Adrenal gland (tissue), 12 donors: ENCODE data around the gene ZFP92. TPM values are rescaled to one million over a fixed set of nuclear protein-coding genes. Genes with fewer than 3 reads are reported as not detected.

Experiments
- DNase-seq, 7 donors: peaks; one replicate each; pipeline ENCODE4 v3.0.0-alpha.2; 2019 to 2020
- H3K27ac ChIP-seq, 5 donors: fragments of 200-600 bp; sonication (generic) in 4 of 5; 1 replicate in 3 of 5; 2 replicates in 2 of 5; pipeline versions ENCODE4 v1.5.1 to v1.8.0; 2016 to 2020; ENCODE audit warnings: mild to moderate bottlenecking in 1 of 5
- H3K27me3 ChIP-seq: fragments of 200-600 bp; 2 replicates; pipeline ENCODE4 v1.8.0; 2021
- H3K36me3 ChIP-seq, 2 donors: fragments of 200-600 bp; replicated peaks in 1 of 2; 1 replicate in 1 of 2; 2 replicates in 1 of 2; pipeline versions ENCODE4 v1.5.1 to v1.8.0; 2018 to 2022
- H3K4me1 ChIP-seq, 2 donors: fragments of 200-600 bp; replicated peaks in 1 of 2; 1 replicate in 1 of 2; 2 replicates in 1 of 2; pipeline versions ENCODE4 v1.5.1 to v1.8.0; 2018 to 2021
- H3K4me3 ChIP-seq, 4 donors: fragments of 200-600 bp; sonication (generic) in 3 of 4; one replicate each; pipeline ENCODE4 v1.5.1; 2016 to 2018
- H3K9me3 ChIP-seq, 3 donors: fragments of 200-600 bp; sonication (generic) in 1 of 3; replicated peaks in 1 of 3; 1 replicate in 2 of 3; 2 replicates in 1 of 3; pipeline versions ENCODE4 v1.5.1 to v1.8.0; 2016 to 2021
- POLR2A ChIP-seq, 2 donors: fragments of 450-650 bp; IDR thresholded peaks; one replicate each; pipeline ENCODE4 v1.6.1; 2017; ENCODE audit warnings: antibody characterized with exemption in 2 of 2, mild to moderate bottlenecking in 2 of 2, moderate library complexity in 1 of 2
- WGBS, 4 donors: extraction: QIAGEN DNeasy Blood & Tissue Kit in 2 of 4; methylation state at CpG; one replicate each; pipeline versions ENCODE4 v1.1.5 to v1.1.7; 2013 to 2017; 5-methylcytosine and 5-hydroxymethylcytosine counted together
- intact Hi-C, 2 donors: fragments of 100-400 bp; cut with DNase I; formaldehyde crosslinking; loops; one replicate each; pipeline versions ENCODE4 v1.14.1 to v1.15.0; 2022 to 2023
- polyA plus RNA-seq, 3 donors: library from polyadenylated mRNA; stranded (reverse); fragments of 200-250 nt in 2 of 3; fragments of 350-450 nt in 1 of 3; fragmentation: Illumina TruSeq in 1 of 3; extraction: RNeasy Lipid Tissue Mini Kit (QIAGEN cat#74804) in 1 of 3; gene quantifications; one replicate each; pipeline ENCODE4 v1.2.3, GENCODE V29; 2013 to 2014
- total RNA-seq, 9 donors: library from RNA; depleted of rRNA in 4 of 9; stranded (reverse); fragments of >200 nt in 4 of 9; fragments of 120-200 nt in 1 of 9; fragmentation: NEBNext Ultra II Directional in 1 of 9; extraction: Animal tissue kit (Norgen Biotek cat#: 25700) in 1 of 9; gene quantifications; one replicate each; pipeline versions ENCODE4 v1.1.0 to v1.2.4, GENCODE V29; 2013 to 2023
- TF ChIP-seq, protein P1 (sequence below), 6 experiments: fragments of 450-650 bp in 4 of 6; fragments of 200-600 bp in 2 of 6; sonication (generic) in 1 of 6; IDR thresholded peaks; 1 replicate in 5 of 6; 2 replicates in 1 of 6; pipeline versions ENCODE4 v1.5.1 to v1.8.0; 2016 to 2021; ENCODE audit warnings: antibody characterized with exemption in 6 of 6, mild to moderate bottlenecking in 2 of 6, moderate library complexity in 1 of 6
- donor health status: healthy with polysubstance abuse.
- donor health status: Bipolar disorder and iron deficiency.
- donor health status: DM: yes; HTN: yes; CAD: no.
- donor health status: DM: no; HTN: no; CAD: no.
- donor health status: DM: no; HTN: no; CAD: no.
- donor health status: DM: yes; HTN: yes; CAD: no.

Gene ZFP92
- total and polyA plus RNA-seq, 12 donors = 0.71 to 7.5 (median 4.0) TPM

DNA sequence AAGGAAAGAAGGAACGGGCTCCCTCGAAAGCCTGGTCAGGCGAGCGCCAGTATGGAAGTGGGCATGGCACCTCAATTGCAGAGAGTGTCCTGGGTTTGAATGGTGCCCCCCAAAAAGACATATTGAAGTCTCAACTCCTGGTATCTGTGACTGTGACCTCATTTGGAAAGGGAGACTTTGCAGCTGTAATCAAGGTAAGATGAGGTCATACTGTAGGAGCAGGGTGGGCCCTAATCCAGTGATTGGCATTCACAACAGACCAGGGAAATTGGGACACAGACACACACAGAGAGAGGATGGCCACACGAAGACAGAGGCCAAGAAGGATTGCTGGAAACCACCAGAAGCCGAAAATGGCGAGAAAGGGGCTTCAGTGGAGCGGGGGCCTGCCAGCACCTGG, 6.4 kb downstream of the ZFP92 start:
- intact Hi-C loops = no loop called here
- no peaks in the 10 kb centered on the region for H3K36me3 ChIP-seq
- H3K4me3 ChIP-seq = no peak overlapping the region
- H3K9me3 ChIP-seq = no peaks in the 10 kb centered on the region
- DNase-seq = no peak
- 83 to 97% (median 89%) methylated on average over 8 of the region's 8 CpGs for WGBS, 4 donors
- H3K27ac ChIP-seq = no peak overlapping the region
- TF ChIP-seq, protein P1, sequence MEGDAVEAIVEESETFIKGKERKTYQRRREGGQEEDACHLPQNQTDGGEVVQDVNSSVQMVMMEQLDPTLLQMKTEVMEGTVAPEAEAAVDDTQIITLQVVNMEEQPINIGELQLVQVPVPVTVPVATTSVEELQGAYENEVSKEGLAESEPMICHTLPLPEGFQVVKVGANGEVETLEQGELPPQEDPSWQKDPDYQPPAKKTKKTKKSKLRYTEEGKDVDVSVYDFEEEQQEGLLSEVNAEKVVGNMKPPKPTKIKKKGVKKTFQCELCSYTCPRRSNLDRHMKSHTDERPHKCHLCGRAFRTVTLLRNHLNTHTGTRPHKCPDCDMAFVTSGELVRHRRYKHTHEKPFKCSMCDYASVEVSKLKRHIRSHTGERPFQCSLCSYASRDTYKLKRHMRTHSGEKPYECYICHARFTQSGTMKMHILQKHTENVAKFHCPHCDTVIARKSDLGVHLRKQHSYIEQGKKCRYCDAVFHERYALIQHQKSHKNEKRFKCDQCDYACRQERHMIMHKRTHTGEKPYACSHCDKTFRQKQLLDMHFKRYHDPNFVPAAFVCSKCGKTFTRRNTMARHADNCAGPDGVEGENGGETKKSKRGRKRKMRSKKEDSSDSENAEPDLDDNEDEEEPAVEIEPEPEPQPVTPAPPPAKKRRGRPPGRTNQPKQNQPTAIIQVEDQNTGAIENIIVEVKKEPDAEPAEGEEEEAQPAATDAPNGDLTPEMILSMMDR (IDR thresholded peaks at IDR 0.05) = no peak
- no peak for TF ChIP-seq POLR2A (IDR thresholded peaks at IDR 0.05)
- no peaks in the 10 kb centered on the region for H3K27me3 ChIP-seq
- H3K4me1 ChIP-seq = peaks cover 0 to under 1% of the 10 kb centered on the region in 2 donors

DNA sequence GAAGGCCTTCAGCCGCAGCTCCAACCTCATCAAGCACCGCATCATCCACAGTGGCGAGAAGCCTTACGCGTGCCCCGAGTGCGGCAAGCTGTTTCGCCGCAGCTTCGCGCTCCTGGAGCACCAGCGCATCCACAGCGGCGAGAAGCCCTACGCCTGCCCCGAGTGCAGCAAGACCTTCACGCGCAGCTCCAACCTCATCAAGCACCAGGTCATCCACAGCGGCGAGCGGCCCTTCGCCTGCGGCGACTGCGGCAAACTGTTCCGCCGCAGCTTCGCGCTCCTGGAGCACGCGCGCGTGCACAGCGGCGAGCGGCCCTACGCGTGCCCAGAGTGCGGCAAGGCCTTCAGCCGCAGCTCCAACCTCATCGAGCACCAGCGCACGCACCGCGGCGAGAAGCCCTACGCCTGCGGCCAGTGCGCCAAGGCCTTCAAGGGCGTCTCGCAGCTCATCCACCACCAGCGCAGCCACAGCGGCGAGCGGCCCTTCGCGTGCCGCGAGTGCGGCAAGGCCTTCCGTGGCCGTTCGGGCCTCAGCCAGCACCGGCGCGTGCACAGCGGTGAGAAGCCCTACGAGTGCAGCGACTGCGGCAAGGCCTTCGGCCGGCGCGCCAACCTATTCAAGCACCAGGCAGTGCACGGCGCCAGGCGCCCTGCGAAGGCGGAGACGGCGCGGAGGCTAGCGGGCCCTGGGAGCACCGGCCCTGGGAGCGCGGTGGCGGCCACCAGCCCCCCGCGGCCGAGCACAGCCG, 9.8 kb downstream of the ZFP92 start:
- Histone ChIP-seq H3K4me1 (no peaks in the 10 kb centered on the region), H3K27me3 (no peaks in the 10 kb centered on the region), H3K4me3 (no peak overlapping the region), H3K36me3 (no peaks in the 10 kb centered on the region), H3K27ac (no peak overlapping the region), H3K9me3 (no peaks in the 10 kb centered on the region)
- intact Hi-C loops = no loop called here
- WGBS, 4 donors = 92 to 100% (median 95%) methylated on average over 1 to 91 of the region's 91 CpGs
- no peak for TF ChIP-seq POLR2A (IDR thresholded peaks at IDR 0.05)
- TF ChIP-seq, protein P1 (IDR thresholded peaks at IDR 0.05) = no peak
- DNase-seq = no peak

DNA sequence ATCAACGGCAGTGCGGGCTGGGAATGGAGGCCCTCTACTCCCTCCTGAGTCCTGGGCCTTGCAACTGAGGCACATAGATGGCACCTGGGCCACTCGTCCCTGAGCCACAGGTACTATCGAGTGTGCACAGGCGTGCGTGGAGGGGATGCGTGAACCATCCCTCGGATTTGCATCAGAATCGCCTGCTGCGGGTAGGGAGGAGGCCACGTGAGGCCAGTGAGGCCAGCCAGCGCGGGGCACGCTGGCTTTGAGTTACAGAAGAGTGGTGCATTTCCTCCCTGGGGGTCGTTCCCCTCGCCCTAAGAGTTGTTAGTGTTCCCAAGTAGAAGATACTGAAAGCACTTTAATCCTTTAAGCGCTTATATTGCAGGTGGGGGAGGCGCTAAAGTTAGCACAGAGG, 10.6 kb downstream of the ZFP92 start:
- no peak for TF ChIP-seq POLR2A (IDR thresholded peaks at IDR 0.05)
- TF ChIP-seq, protein P1 (IDR thresholded peaks at IDR 0.05) = no peak
- Histone ChIP-seq H3K9me3 (no peaks in the 10 kb centered on the region), H3K27ac (no peak overlapping the region), H3K4me3 (no peak overlapping the region), H3K27me3 (no peaks in the 10 kb centered on the region), H3K4me1 (no peaks in the 10 kb centered on the region), H3K36me3 (no peaks in the 10 kb centered on the region)
- intact Hi-C loops = no loop called here
- 88 to 100% (median 92%) methylated on average over 3 to 18 of the region's 18 CpGs for WGBS, 4 donors
- peak in 1 of 7 donors; percentile 11 for DNase-seq

DNA sequence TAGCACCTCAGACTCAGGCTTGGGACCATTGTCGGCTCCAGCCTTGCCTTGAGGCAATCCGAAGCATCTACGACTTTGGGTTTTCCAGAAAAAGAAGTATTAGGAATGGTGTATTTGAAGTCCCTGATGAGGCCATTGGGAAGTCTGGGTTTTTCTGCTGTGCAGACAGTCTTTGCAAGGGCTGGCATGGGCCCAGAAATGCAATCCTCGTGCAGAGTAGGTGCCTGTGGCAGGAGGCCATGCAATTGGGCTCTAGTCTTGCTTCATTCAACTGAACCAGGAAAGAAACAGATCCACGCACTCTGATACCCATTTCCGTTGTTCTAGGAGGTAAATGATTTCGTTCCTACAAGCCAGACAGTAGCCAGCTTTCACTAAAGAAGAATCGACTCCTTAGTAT, 12.4 kb downstream of the ZFP92 start:
- H3K4me3 ChIP-seq = no peak overlapping the region
- WGBS, 4 donors = 69 to 85% (median 77%) methylated on average over 5 to 8 of the region's 8 CpGs
- H3K9me3 ChIP-seq = no peaks in the 10 kb centered on the region
- no peak overlapping the region for H3K27ac ChIP-seq
- H3K4me1 ChIP-seq = no peaks in the 10 kb centered on the region
- DNase-seq = peak in 5 of 7 donors; percentile 43 to 65 (median 57)
- intact Hi-C loops = no loop called here
- H3K27me3 ChIP-seq = no peaks in the 10 kb centered on the region
- no peaks in the 10 kb centered on the region for H3K36me3 ChIP-seq
- TF ChIP-seq POLR2A (IDR thresholded peaks at IDR 0.05) = no peak
- TF ChIP-seq, protein P1 (IDR thresholded peaks at IDR 0.05) = no peak
